Superior temporal gyrus (tissue), 1 donor: ENCODE results near the gene HOXD9.

ENCODE experiments used
- DNase-seq: peaks from one replicate; pipeline ENCODE4 v3.0.0-alpha.2; 2016; ENCODE audit errors: extremely low spot score

The HOXD9 gene

GRCh38 chr2:176122683-176123410 lies at the start of gene HOXD9:
HOXD9 (plus strand) TSS chr2:176122719; CDS start chr2:176122769, 50 bp downstream.
- DNase-seq: no peak

- no peak for DNase-seq
Measured at GRCh38 chr2:176072951-176073904, 49.3 kb upstream of the HOXD9 start.

- DNase-seq: no peak
Measured at GRCh38 chr2:176074919-176075425, 47.5 kb upstream of the HOXD9 start.

GRCh38 chr2:176075481-176075880 lies 47.0 kb upstream of the HOXD9 start:
- no peak for DNase-seq

GRCh38 chr2:176076063-176076462 lies 46.5 kb upstream of the HOXD9 start:
- no peak for DNase-seq

GRCh38 chr2:176076796-176077195 lies 45.7 kb upstream of the HOXD9 start:
- DNase-seq: no peak

GRCh38 chr2:176078541-176079284 lies 43.8 kb upstream of the HOXD9 start:
- DNase-seq: no peak

GRCh38 chr2:176079285-176079830 lies 43.2 kb upstream of the HOXD9 start:
- DNase-seq: no peak

- no peak for DNase-seq
Measured at GRCh38 chr2:176079831-176080539, 42.5 kb upstream of the HOXD9 start.

GRCh38 chr2:176080540-176081375 lies 41.8 kb upstream of the HOXD9 start:
- no peak for DNase-seq

GRCh38 chr2:176081376-176081836 lies 41.1 kb upstream of the HOXD9 start:
- DNase-seq: no peak

GRCh38 chr2:176081837-176082524 lies 40.5 kb upstream of the HOXD9 start:
- DNase-seq: no peak

- DNase-seq: no peak
Measured at GRCh38 chr2:176082525-176082823, 40.0 kb upstream of the HOXD9 start.

- no peak for DNase-seq
Measured at GRCh38 chr2:176082824-176083751, 39.4 kb upstream of the HOXD9 start.

GRCh38 chr2:176083796-176084261 lies 38.7 kb upstream of the HOXD9 start, which contains the start of gene EVX2:
EVX2 (minus strand) TSS chr2:176083962; CDS start chr2:176083776, 186 bp downstream.
- no peak for DNase-seq

GRCh38 chr2:176084611-176085119 lies 37.9 kb upstream of the HOXD9 start:
- DNase-seq: no peak

- no peak for DNase-seq
Measured at GRCh38 chr2:176085120-176085788, 37.3 kb upstream of the HOXD9 start.
